Endodermal cell (in vitro differentiated cells): Measurements from ENCODE around the gene TSPAN18. TPM values are rescaled to one million over a fixed set of nuclear protein-coding genes. Genes with fewer than 3 reads are reported as not detected.

ENCODE experiments used
- DNase-seq: peaks from one replicate; pipeline ENCODE4 v3.0.0-alpha.2; 2017
- H3K27ac ChIP-seq: 2 replicates; pipeline ENCODE4 v1.5.1; 2013; ENCODE audit warnings: mild to moderate bottlenecking, low read depth, low read length, moderate library complexity
- H3K27me3 ChIP-seq: 2 replicates; pipeline ENCODE4 v1.6.1; 2013; ENCODE audit warnings: mild to moderate bottlenecking, low read length, moderate library complexity; ENCODE audit not compliant: insufficient read depth, control insufficient read depth, poor library complexity, severe bottlenecking
- H3K36me3 ChIP-seq: 2 replicates; pipeline ENCODE4 v1.7.0; 2013; ENCODE audit warnings: mild to moderate bottlenecking, low read length, moderate library complexity; ENCODE audit not compliant: control insufficient read depth, insufficient read depth
- H3K4me1 ChIP-seq: one replicate; pipeline ENCODE4 v1.7.0; 2013; ENCODE audit warnings: low read length; ENCODE audit not compliant: control insufficient read depth, insufficient read depth
- H3K4me3 ChIP-seq: 2 replicates; pipeline ENCODE4 v1.5.1; 2013; ENCODE audit warnings: mild to moderate bottlenecking, low read length, moderate library complexity
- H3K9ac ChIP-seq: 2 replicates; pipeline ENCODE4 v1.6.1; 2013; ENCODE audit warnings: mild to moderate bottlenecking, low read length, moderate library complexity; ENCODE audit not compliant: poor library complexity, severe bottlenecking; ENCODE audit errors: extremely low read depth
- H3K9me3 ChIP-seq: 2 replicates; pipeline ENCODE4 v1.6.1; 2013; ENCODE audit warnings: mild to moderate bottlenecking, low read length, moderate library complexity; ENCODE audit not compliant: control insufficient read depth
- H3K27ac Mint-ChIP-seq: 2 replicates; pipeline ENCODE4 v1.8.0; 2020; ENCODE audit warnings: mixed read lengths
- H3K27me3 Mint-ChIP-seq: 2 replicates; pipeline ENCODE4 v1.8.0; 2021; ENCODE audit warnings: mild to moderate bottlenecking, mixed read lengths; ENCODE audit not compliant: insufficient read depth
- H3K36me3 Mint-ChIP-seq: 2 replicates; pipeline ENCODE4 v1.8.0; 2020; ENCODE audit warnings: low read depth, mixed read lengths
- H3K4me1 Mint-ChIP-seq: 2 replicates; pipeline ENCODE4 v1.8.0; 2020; ENCODE audit warnings: mixed read lengths
- H3K4me3 Mint-ChIP-seq: 2 replicates; pipeline ENCODE4 v1.8.0; 2020; ENCODE audit warnings: mild to moderate bottlenecking, moderate library complexity, mixed read lengths
- H3K9me3 Mint-ChIP-seq: 2 replicates; pipeline ENCODE4 v1.8.0; 2020; ENCODE audit warnings: mild to moderate bottlenecking, mixed read lengths
- CTCF ChIP-seq: fragments of 200-600 bp; sonication (generic); conservative IDR thresholded peaks from 2 replicates; pipeline ENCODE4 v1.5.0; 2021; ENCODE audit warnings: antibody characterized with exemption, mild to moderate bottlenecking
- WGBS, 2 experiments: methylation state at CpG; one replicate each; pipeline versions ENCODE4 v1.1.5 to v1.1.7; 2013; ENCODE audit warnings: missing lambda C conversion rate in 2 of 2, mixed read lengths in 1 of 2; ENCODE audit not compliant: insufficient coverage in 1 of 2, insufficient read length in 1 of 2; 5-methylcytosine and 5-hydroxymethylcytosine counted together
- total RNA-seq, 2 donors: library from RNA; stranded (reverse); fragmentation: NEBNext Ultra II Directional in 1 of 2; extraction: Animal tissue kit (Norgen Biotek cat#: 25700) in 1 of 2; gene quantifications; 2 replicates in 1 of 2; 3 replicates in 1 of 2; pipeline ENCODE4 v1.2.1, GENCODE V29; 2021

Gene TSPAN18
- total RNA-seq, 2 donors from 2014 or later, result 28.0 to 28.7 TPM

GRCh38 chr11:44952082-44952481 is 225.3 kb downstream of the TSPAN18 start:
- no peaks in the 10 kb centered on the region for H3K27me3 ChIP-seq
- peaks cover 2% of the 10 kb centered on the region for H3K36me3 Mint-ChIP-seq
- peaks cover 14% of the 10 kb centered on the region for H3K36me3 ChIP-seq
- WGBS, 2 experiments, result 41 to 100% methylated on average over 1 to 2 of the region's 2 CpGs
- H3K9me3 ChIP-seq, result no peaks in the 10 kb centered on the region
- H3K9me3 Mint-ChIP-seq, result no peaks in the 10 kb centered on the region
- no peak overlapping the region for H3K4me3 Mint-ChIP-seq
- H3K4me1 Mint-ChIP-seq, result peaks cover 46% of the 10 kb centered on the region
- H3K4me3 ChIP-seq, result no peak overlapping the region
- H3K27ac Mint-ChIP-seq, result no peak overlapping the region
- TF ChIP-seq CTCF, result no peak
- DNase-seq, result no peak
- no peak overlapping the region for H3K27ac ChIP-seq
- no peak overlapping the region for H3K9ac ChIP-seq
- peaks cover 27% of the 10 kb centered on the region for H3K4me1 ChIP-seq
- peaks cover 2% of the 10 kb centered on the region for H3K27me3 Mint-ChIP-seq

- TF ChIP-seq CTCF, result no peak
- Histone ChIP-seq H3K9me3 (no peaks in the 10 kb centered on the region), H3K9ac (no peak overlapping the region), H3K4me1 (peaks cover 27% of the 10 kb centered on the region), H3K36me3 (peaks cover 9% of the 10 kb centered on the region), H3K4me3 (no peak overlapping the region), H3K27me3 (no peaks in the 10 kb centered on the region), H3K27ac (no peak overlapping the region)
- no peak for DNase-seq
- Mint-ChIP-seq H3K9me3 (no peaks in the 10 kb centered on the region), H3K27ac (peak overlapping the region; percentile 39), H3K36me3 (no peaks in the 10 kb centered on the region), H3K4me3 (no peak overlapping the region), H3K4me1 (peaks cover 47% of the 10 kb centered on the region), H3K27me3 (peaks cover 5% of the 10 kb centered on the region)
- 72 to 86% methylated on average over 3 of the region's 3 CpGs for WGBS, 2 experiments
Observed at GRCh38 chr11:44952500-44953260, 225.9 kb downstream of the TSPAN18 start.

DNA sequence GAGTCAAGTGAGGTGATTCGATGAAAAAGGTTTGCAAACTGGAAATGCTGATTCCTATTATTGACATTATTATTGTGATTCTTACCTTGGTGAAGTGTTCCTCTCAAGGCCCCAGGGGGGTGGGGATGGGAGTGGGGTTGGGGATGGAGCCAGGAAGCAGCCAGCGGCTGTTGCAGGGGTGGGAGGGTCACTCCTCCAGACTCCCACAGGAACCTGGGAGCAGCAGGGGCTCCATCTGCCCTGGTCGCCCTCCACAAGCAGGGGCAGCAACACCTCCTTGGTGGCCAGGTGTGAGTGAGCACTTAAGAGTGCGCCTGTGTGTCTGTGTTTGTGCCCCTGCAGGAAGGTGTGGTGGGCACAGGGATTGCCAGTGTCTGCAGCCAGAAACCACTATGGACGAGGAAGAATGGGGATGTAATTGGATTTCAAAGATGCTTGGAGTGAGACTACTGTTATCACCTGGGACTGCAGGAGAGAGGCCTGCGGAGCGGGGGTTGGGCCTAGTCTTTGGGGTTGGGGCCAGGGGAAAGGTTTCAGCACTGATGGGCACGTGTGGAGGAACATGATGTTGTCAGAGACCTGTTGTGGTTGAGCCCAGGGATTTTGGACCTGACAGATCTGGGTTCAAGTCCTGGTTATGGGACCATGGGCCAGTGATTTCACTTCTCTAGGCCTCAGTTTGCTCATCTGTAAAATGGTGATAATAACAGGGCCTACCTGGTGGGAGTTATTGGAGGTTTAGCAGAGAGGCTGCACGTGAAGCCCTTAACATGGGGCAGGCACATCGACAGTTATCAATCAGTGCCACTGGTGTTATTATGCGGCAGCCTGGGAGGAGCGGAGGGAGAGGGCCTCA is 227.5 kb downstream of the TSPAN18 start:
- Mint-ChIP-seq H3K27me3 (peaks cover 5% of the 10 kb centered on the region), H3K27ac (peak overlapping the region; percentile 87), H3K4me3 (peak overlapping the region; percentile 20), H3K9me3 (no peaks in the 10 kb centered on the region), H3K36me3 (no peaks in the 10 kb centered on the region), H3K4me1 (peaks cover 62% of the 10 kb centered on the region)
- Histone ChIP-seq H3K9me3 (no peaks in the 10 kb centered on the region), H3K4me1 (peaks cover 27% of the 10 kb centered on the region), H3K9ac (no peak overlapping the region), H3K4me3 (no peak overlapping the region), H3K36me3 (no peaks in the 10 kb centered on the region), H3K27me3 (no peaks in the 10 kb centered on the region), H3K27ac (no peak overlapping the region)
- peak; percentile 75 for DNase-seq
- TF ChIP-seq CTCF, result peak; percentile 31
- WGBS, 2 experiments, result 56 to 61% methylated on average over 9 to 12 of the region's 12 CpGs
